OCI-LY7 (cell line): ENCODE measurements around the gene PSMC4. TPM values are rescaled to one million over a fixed set of nuclear protein-coding genes. Genes with fewer than 3 reads are reported as not detected.

Experiments
- BruUV-seq: library from RNA; stranded (reverse); fragments of 400-500 nt; replicated peaks from 2 replicates; lab custom pipeline; 2021; lab: Mats Ljungman, UMichigan
- CTCF ChIA-PET: fragments of 300-600 bp; sonication (Branson Sonifier 250); formaldehyde crosslinking; loops from one replicate; lab custom pipeline; 2022; ENCODE audit warnings: antibody characterized with exemption; ENCODE audit not compliant: unreplicated experiment; lab: Charles Lee
- POLR2A ChIA-PET: fragments of 300-600 bp; sonication (Branson Sonifier 250); formaldehyde crosslinking; loops from one replicate; lab custom pipeline; 2022; ENCODE audit warnings: antibody characterized with exemption; lab: Charles Lee
- DNase-seq: peaks from one replicate; pipeline ENCODE4 v3.0.0-alpha.2; 2015; ENCODE audit warnings: low spot score
- H2AFZ ChIP-seq: fragments of 200-600 bp; sonication (generic), shearing (Covaris generic); 2 replicates; pipeline ENCODE4 v1.6.1; 2014; ENCODE audit warnings: mild to moderate bottlenecking, antibody characterized with exemption, low read length, moderate library complexity
- H3K27ac ChIP-seq: fragments of 200-600 bp; sonication (generic); 2 replicates; pipeline ENCODE4 v1.5.1; 2014; ENCODE audit warnings: mixed run types, low read depth, mild to moderate bottlenecking, moderate library complexity, low read length, inconsistent platforms; ENCODE audit not compliant: poor library complexity, severe bottlenecking
- H3K36me3 ChIP-seq: fragments of 200-600 bp; sonication (generic); 2 replicates; pipeline ENCODE4 v1.6.1; 2014; ENCODE audit warnings: mild to moderate bottlenecking, antibody characterized with exemption, low read length, moderate library complexity, mixed read lengths; ENCODE audit not compliant: insufficient read depth
- H3K4me1 ChIP-seq: fragments of 200-600 bp; sonication (generic); 2 replicates; pipeline ENCODE4 v1.5.1; 2014; ENCODE audit warnings: mild to moderate bottlenecking, low read length; ENCODE audit not compliant: insufficient read depth, poor library complexity, severe bottlenecking
- H3K4me2 ChIP-seq: fragments of 200-600 bp; sonication (generic); 2 replicates; pipeline ENCODE4 v1.6.1; 2014; ENCODE audit warnings: mild to moderate bottlenecking, low read length
- H3K4me3 ChIP-seq: fragments of 200-600 bp; sonication (generic); 2 replicates; pipeline ENCODE4 v1.5.1; 2014; ENCODE audit warnings: mild to moderate bottlenecking, low read depth, low read length; ENCODE audit not compliant: poor library complexity, severe bottlenecking
- H3K79me2 ChIP-seq: fragments of 200-600 bp; sonication (generic); 2 replicates; pipeline ENCODE4 v1.6.1; 2016; ENCODE audit warnings: low read depth, mild to moderate bottlenecking, low read length, moderate library complexity, mixed read lengths; ENCODE audit not compliant: insufficient read depth
- H3K9me2 ChIP-seq: fragments of 200-600 bp; sonication (generic); 2 replicates; pipeline ENCODE4 v1.6.1; 2016; ENCODE audit warnings: mild to moderate bottlenecking, low read length, mixed read lengths; ENCODE audit not compliant: insufficient read depth
- H3K9me3 ChIP-seq: fragments of 200-600 bp; sonication (generic); 2 replicates; pipeline ENCODE4 v1.6.1; 2014; ENCODE audit warnings: mild to moderate bottlenecking, mixed run types, low read length, mixed read lengths
- H4K20me1 ChIP-seq: fragments of 200-600 bp; sonication (generic); 2 replicates; pipeline ENCODE4 v1.6.1; 2014; ENCODE audit warnings: mild to moderate bottlenecking, antibody characterized with exemption, low read length, moderate library complexity, mixed read lengths; ENCODE audit not compliant: insufficient read depth
- CTCF ChIP-seq: fragments of 200-600 bp; sonication (generic); conservative IDR thresholded peaks from 2 replicates; pipeline ENCODE4 v1.5.1; 2014; ENCODE audit warnings: mild to moderate bottlenecking, antibody characterized with exemption, low read length, moderate library complexity, mixed read lengths
- EZH2phosphoT487 ChIP-seq: fragments of 200-600 bp; sonication (generic); IDR thresholded peaks from 2 replicates; pipeline ENCODE4 v1.6.1; 2018; ENCODE audit warnings: low read depth, borderline replicate concordance, mild to moderate bottlenecking, mixed run types, antibody characterized with exemption, low read length, moderate library complexity, mixed read lengths
- intact Hi-C: fragments of 100-400 bp; cut with micrococcal nuclease; formaldehyde crosslinking; loops from one replicate; pipeline ENCODE4 v1.10.0; 2022; ENCODE audit not compliant: unreplicated experiment
- total RNA-seq, 2 experiments: library from RNA; depleted of rRNA in 1 of 2; stranded (reverse); fragments of >200 nt in 1 of 2; shearing (Covaris generic) in 1 of 2; gene quantifications; 2 replicates each; pipeline ENCODE4 v1.2.3, GENCODE V29; 2014 to 2022

PSMC4 gene
- total RNA-seq, 2 experiments from 2014 or later, result 78.0 to 82.3 TPM

DNA sequence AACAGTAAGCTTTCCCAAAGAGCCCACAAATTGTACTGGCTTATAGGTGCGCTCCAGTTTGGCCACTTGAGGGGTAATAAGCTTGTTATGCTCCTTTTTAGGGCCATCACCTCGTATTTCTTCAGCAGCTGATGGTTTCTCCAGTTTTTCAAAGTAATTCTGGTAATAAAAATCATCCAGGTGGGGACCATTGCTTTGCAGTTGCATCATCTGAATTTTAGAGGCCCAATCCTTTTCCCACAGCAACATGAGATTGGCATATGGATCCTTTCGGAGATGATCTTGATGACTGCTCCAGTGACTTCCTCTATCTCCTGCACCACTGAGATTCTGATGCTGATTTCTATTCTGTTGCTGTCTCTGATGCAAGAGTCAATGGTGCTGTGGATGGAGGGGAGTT lies 53.0 kb downstream of the PSMC4 start:
- ChIA-PET CTCF (no interaction called here), POLR2A (no interaction called here)
- H3K79me2 ChIP-seq, result no peaks in the 10 kb centered on the region
- no peaks in the 10 kb centered on the region for H3K9me2 ChIP-seq
- H3K4me2 ChIP-seq, result no peak overlapping the region
- H2AFZ ChIP-seq, result no peak overlapping the region
- TF ChIP-seq EZH2phosphoT487, result no peak
- TF ChIP-seq CTCF, result no peak
- no peak for DNase-seq
- peaks cover 28% of the 10 kb centered on the region; the same call in 1 of the 2 replicates for H3K9me3 ChIP-seq
- no peaks in the 10 kb centered on the region for H4K20me1 ChIP-seq
- intact Hi-C loops, result no loop called here
- H3K4me3 ChIP-seq, result no peak overlapping the region
- no peak overlapping the region for H3K27ac ChIP-seq
- no peaks in the 10 kb centered on the region for H3K4me1 ChIP-seq
- no TSS peak for BruUV-seq
- no peaks in the 10 kb centered on the region for H3K36me3 ChIP-seq

GRCh38 chr19:40025938-40026596 lies 55.1 kb downstream of the PSMC4 start:
- TSS peak; percentile 18 for BruUV-seq

More at GRCh38 chr19:40025938-40026596, 55.1 kb downstream of the PSMC4 start:
- H3K4me3 ChIP-seq, result no peak overlapping the region
- no peaks in the 10 kb centered on the region for H3K4me1 ChIP-seq
- no peak for TF ChIP-seq EZH2phosphoT487
- no peak for TF ChIP-seq CTCF
- POLR2A ChIA-PET, result no interaction called here
- peaks cover 32% of the 10 kb centered on the region; the same call in 1 of the 2 replicates for H3K9me3 ChIP-seq
- no peak for DNase-seq
- no peaks in the 10 kb centered on the region for H3K79me2 ChIP-seq
- no peaks in the 10 kb centered on the region for H3K9me2 ChIP-seq
- H3K36me3 ChIP-seq, result no peaks in the 10 kb centered on the region
- no peaks in the 10 kb centered on the region for H4K20me1 ChIP-seq
- intact Hi-C loops, result no loop called here
- H3K27ac ChIP-seq, result no peak overlapping the region
- no peak overlapping the region for H2AFZ ChIP-seq
- CTCF ChIA-PET, result no interaction called here
- no peak overlapping the region for H3K4me2 ChIP-seq
